Measurements from ENCODE around the gene CADPS2. TPM values are rescaled to one million over a fixed set of nuclear protein-coding genes. Genes with fewer than 3 reads are reported as not detected.

The CADPS2 gene
- total RNA-seq, 2 donors from 2014 or later: not detected

- Mint-ChIP-seq H3K36me3 (no peaks in the 10 kb centered on the region), H3K9me3 (no peaks in the 10 kb centered on the region), H3K4me3 (no peak overlapping the region), H3K4me1 (ENCODE audit: low read depth in 2 of 2) (no peaks in the 10 kb centered on the region), H3K27me3 (no peaks in the 10 kb centered on the region), H3K27ac (no peak overlapping the region)
- no peak for ATAC-seq
- no peak for DNase-seq (ENCODE audit: low spot score)
Observed at GRCh38 chr7:122546496-122546895, 339.8 kb downstream of the CADPS2 start.

- H3K9me3 Mint-ChIP-seq: no peaks in the 10 kb centered on the region
- no peaks in the 10 kb centered on the region for H3K27me3 Mint-ChIP-seq
- no peak overlapping the region for H3K4me3 Mint-ChIP-seq
- ATAC-seq: no peak
- DNase-seq (ENCODE audit: low spot score): no peak
- no peaks in the 10 kb centered on the region for H3K36me3 Mint-ChIP-seq
- no peak overlapping the region for H3K27ac Mint-ChIP-seq
- H3K4me1 Mint-ChIP-seq (ENCODE audit: low read depth in 2 of 2): no peaks in the 10 kb centered on the region
Observed at GRCh38 chr7:122544463-122544862, 341.8 kb downstream of the CADPS2 start.

DNA sequence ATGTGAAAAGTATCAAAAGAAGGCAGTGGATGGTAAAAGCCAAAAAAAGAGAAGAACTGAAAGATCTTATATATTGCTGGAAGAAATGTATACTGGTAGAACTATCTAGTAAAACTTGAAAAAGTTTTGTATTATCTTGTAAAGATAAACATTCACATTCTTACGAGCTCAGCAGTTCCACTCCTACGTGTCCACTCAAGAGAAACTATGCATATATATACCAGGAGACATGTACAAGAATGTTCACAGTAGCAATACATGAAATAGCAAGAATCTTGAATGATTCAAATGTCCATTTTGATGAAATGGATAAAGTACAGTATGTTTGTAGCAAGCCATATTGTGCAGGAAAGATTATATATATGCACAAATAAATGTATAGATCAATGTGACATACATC, 342.4 kb downstream of the CADPS2 start:
- H3K27me3 Mint-ChIP-seq: no peaks in the 10 kb centered on the region
- no peak for DNase-seq (ENCODE audit: low spot score)
- H3K4me1 Mint-ChIP-seq (ENCODE audit: low read depth in 2 of 2): no peaks in the 10 kb centered on the region
- H3K36me3 Mint-ChIP-seq: no peaks in the 10 kb centered on the region
- no peaks in the 10 kb centered on the region for H3K9me3 Mint-ChIP-seq
- H3K27ac Mint-ChIP-seq: no peak overlapping the region
- H3K4me3 Mint-ChIP-seq: no peak overlapping the region
- no peak for ATAC-seq

DNA sequence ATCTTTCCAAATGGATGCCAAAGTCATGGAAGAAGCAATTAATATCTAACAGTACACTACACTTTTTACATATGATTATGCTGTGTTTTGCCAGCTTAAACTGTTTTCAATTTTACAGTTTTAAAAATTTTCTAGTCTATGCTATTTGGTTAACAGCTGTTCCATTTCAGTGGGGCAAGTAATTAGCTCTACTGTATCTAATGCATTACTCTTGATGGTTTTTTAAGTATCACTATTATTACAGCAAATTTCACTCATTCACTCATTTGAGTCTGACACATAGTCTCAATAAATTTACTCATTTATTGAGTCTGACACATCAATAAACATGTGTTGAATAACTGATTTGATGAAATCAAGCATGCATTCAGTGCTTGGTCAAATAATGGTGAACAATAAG, 343.1 kb downstream of the CADPS2 start:
- Mint-ChIP-seq H3K36me3 (no peaks in the 10 kb centered on the region), H3K27ac (no peak overlapping the region), H3K27me3 (no peaks in the 10 kb centered on the region), H3K9me3 (no peaks in the 10 kb centered on the region), H3K4me3 (no peak overlapping the region), H3K4me1 (ENCODE audit: low read depth in 2 of 2) (no peaks in the 10 kb centered on the region)
- no peak for DNase-seq (ENCODE audit: low spot score)
- no peak for ATAC-seq

DNA sequence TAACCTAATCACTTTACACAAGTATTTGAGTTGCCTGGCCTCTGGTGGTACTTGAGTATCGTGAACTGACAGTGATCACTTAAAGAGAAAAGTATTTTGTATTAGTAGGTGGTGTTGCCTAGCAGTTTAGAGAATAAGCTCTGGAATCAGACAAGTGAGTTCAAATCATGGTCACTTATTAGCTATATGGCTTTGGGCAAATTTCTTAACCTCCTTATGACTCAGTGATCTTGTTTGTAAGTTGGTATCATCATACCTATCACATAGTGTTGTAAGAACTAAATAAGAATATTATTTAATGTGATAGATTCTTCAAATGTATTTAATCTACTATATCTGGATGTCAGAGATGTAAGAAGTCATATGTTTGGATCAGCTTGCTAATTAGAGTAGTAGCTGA, 351.2 kb downstream of the CADPS2 start:
- ATAC-seq: no peak
- Mint-ChIP-seq H3K9me3 (peaks cover 4% of the 10 kb centered on the region), H3K4me3 (no peak overlapping the region), H3K4me1 (ENCODE audit: low read depth in 2 of 2) (no peaks in the 10 kb centered on the region), H3K27me3 (no peaks in the 10 kb centered on the region), H3K36me3 (no peaks in the 10 kb centered on the region), H3K27ac (no peak overlapping the region)
- no peak for DNase-seq (ENCODE audit: low spot score)

- Mint-ChIP-seq H3K4me3 (no peak overlapping the region), H3K9me3 (peaks cover 4% of the 10 kb centered on the region), H3K36me3 (no peaks in the 10 kb centered on the region), H3K27me3 (no peaks in the 10 kb centered on the region), H3K27ac (no peak overlapping the region), H3K4me1 (ENCODE audit: low read depth in 2 of 2) (no peaks in the 10 kb centered on the region)
- DNase-seq (ENCODE audit: low spot score) (no peak), ATAC-seq (no peak)
Observed at GRCh38 chr7:122532406-122533269, 353.6 kb downstream of the CADPS2 start.

GRCh38 chr7:122528879-122529481, 357.3 kb downstream of the CADPS2 start:
- DNase-seq (ENCODE audit: low spot score) (no peak), ATAC-seq (no peak)
- Mint-ChIP-seq H3K4me1 (ENCODE audit: low read depth in 2 of 2) (no peaks in the 10 kb centered on the region), H3K9me3 (peaks cover 7% of the 10 kb centered on the region), H3K27me3 (no peaks in the 10 kb centered on the region), H3K4me3 (no peak overlapping the region), H3K36me3 (no peaks in the 10 kb centered on the region), H3K27ac (no peak overlapping the region)

DNA sequence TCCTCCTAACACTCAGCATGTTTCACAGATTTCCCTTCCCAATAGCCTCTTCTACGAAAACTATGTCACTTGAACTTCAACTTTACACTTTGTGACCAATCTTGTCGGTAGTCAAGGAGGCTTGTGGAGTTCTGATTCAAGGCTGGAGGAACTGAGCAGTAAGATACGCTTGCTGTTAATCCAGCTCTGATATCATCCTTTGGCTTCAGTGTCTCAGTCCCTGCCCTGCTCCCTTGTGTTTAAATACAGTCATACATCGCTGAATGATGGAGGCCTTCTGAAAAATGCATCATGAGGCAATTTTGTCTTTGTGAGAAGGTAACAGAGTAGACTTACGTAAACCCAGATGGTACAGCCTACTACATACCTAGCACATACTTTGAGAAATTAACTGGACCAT, 360.9 kb downstream of the CADPS2 start:
- Mint-ChIP-seq H3K9me3 (peaks cover 3% of the 10 kb centered on the region), H3K27me3 (no peaks in the 10 kb centered on the region), H3K4me1 (ENCODE audit: low read depth in 2 of 2) (no peaks in the 10 kb centered on the region), H3K27ac (no peak overlapping the region), H3K36me3 (no peaks in the 10 kb centered on the region), H3K4me3 (no peak overlapping the region)
- ATAC-seq: no peak
- no peak for DNase-seq (ENCODE audit: low spot score)

DNA sequence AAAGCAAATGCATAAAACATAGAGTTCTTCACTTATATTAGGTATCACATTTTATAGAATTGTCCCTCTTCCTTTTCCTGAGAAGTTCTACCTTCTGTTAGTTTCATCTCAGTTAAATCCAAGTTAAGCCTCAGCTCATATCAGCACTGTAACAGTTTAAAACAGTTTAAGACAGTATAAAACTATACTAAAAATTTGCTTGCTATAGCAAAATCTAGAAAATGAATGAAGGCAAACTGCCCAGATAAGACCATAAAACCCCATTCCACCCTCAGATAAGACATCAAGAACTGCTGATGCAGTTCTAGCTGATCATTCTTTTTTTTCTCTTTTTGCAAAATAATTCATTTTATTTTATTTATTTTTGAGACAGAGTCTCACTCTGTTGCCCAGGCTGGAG, 364.5 kb downstream of the CADPS2 start:
- peaks cover 3% of the 10 kb centered on the region for H3K9me3 Mint-ChIP-seq
- no peaks in the 10 kb centered on the region for H3K36me3 Mint-ChIP-seq
- no peak overlapping the region for H3K27ac Mint-ChIP-seq
- ATAC-seq (no peak), DNase-seq (ENCODE audit: low spot score) (no peak)
- H3K4me1 Mint-ChIP-seq (ENCODE audit: low read depth in 2 of 2): no peaks in the 10 kb centered on the region
- no peak overlapping the region for H3K4me3 Mint-ChIP-seq
- no peaks in the 10 kb centered on the region for H3K27me3 Mint-ChIP-seq

DNA sequence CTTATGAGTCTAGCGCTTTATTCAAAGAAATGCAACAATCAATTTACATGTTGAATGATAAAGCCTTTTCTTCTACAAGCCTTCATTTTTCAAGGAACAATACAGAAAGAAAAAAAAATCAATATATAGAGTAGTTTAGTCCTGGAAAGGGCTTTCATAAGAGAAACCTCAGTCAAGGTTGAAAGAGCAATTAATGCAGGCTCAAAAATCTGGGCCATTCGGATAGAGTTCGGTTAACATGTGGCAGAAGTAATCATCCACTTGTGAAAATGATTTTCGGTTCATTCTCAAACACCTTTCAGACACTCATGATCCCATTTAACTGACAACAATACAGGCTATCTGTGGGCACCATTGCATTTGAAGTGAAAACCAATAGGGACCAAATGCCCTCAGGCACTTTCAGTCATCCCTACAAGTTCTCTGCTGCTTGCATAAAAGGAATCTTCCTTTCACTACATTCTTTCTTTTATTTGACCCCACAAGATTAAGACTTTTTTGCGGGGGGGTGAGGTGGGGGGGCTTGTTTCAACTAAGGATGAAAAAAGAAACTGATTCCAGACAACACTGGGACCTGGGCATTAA, 365.2 kb downstream of the CADPS2 start:
- no peaks in the 10 kb centered on the region for H3K27me3 Mint-ChIP-seq
- DNase-seq (ENCODE audit: low spot score): no peak
- no peaks in the 10 kb centered on the region for H3K36me3 Mint-ChIP-seq
- no peak overlapping the region for H3K4me3 Mint-ChIP-seq
- no peaks in the 10 kb centered on the region for H3K9me3 Mint-ChIP-seq
- ATAC-seq: no peak
- H3K27ac Mint-ChIP-seq: no peak overlapping the region
- no peaks in the 10 kb centered on the region for H3K4me1 Mint-ChIP-seq (ENCODE audit: low read depth in 2 of 2)

- Mint-ChIP-seq H3K27ac (no peak overlapping the region), H3K9me3 (peaks cover 4% of the 10 kb centered on the region), H3K36me3 (no peaks in the 10 kb centered on the region), H3K27me3 (no peaks in the 10 kb centered on the region), H3K4me3 (no peak overlapping the region), H3K4me1 (ENCODE audit: low read depth in 2 of 2) (no peaks in the 10 kb centered on the region)
- ATAC-seq (no peak), DNase-seq (ENCODE audit: low spot score) (no peak)
Observed at GRCh38 chr7:122518488-122518887, 367.8 kb downstream of the CADPS2 start.

- Mint-ChIP-seq H3K4me1 (ENCODE audit: low read depth in 2 of 2) (no peaks in the 10 kb centered on the region), H3K4me3 (no peak overlapping the region), H3K9me3 (peaks cover 4% of the 10 kb centered on the region), H3K27me3 (no peaks in the 10 kb centered on the region), H3K27ac (no peak overlapping the region), H3K36me3 (no peaks in the 10 kb centered on the region)
- ATAC-seq (no peak), DNase-seq (ENCODE audit: low spot score) (no peak)
Observed at GRCh38 chr7:122517576-122517975, 368.7 kb downstream of the CADPS2 start.

DNA sequence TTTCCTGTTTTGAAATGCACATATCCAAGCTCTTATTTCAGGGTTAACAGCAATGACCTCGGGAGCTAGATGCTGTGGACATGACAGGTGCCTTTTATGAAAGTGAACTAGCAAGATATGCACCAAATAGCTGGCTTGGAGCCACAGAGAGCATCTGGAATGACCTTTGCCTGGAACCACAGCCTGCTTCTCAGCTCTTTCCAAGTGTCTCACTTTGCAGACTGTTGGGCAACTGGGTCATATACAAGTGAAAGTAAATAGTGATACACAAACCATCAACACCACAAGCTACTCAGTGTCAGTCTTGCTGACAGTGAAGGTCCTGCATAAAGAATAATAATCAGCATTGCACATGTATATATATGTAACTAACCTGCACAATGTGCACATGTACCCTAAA, 370.9 kb downstream of the CADPS2 start:
- ATAC-seq: no peak
- no peaks in the 10 kb centered on the region for H3K36me3 Mint-ChIP-seq
- DNase-seq (ENCODE audit: low spot score): no peak

GRCh38 chr7:122511268-122511667, 375.0 kb downstream of the CADPS2 start:
- no peak overlapping the region for H3K27ac Mint-ChIP-seq
- no peak overlapping the region for H3K4me3 Mint-ChIP-seq
- peaks cover 11% of the 10 kb centered on the region for H3K9me3 Mint-ChIP-seq
- DNase-seq (ENCODE audit: low spot score): no peak
- ATAC-seq: no peak
- H3K36me3 Mint-ChIP-seq: no peaks in the 10 kb centered on the region
- no peaks in the 10 kb centered on the region for H3K27me3 Mint-ChIP-seq
- no peaks in the 10 kb centered on the region for H3K4me1 Mint-ChIP-seq (ENCODE audit: low read depth in 2 of 2)

More for the DNA sequence above, 370.9 kb downstream of the CADPS2 start:
- H3K9me3 Mint-ChIP-seq: peaks cover 6% of the 10 kb centered on the region
- no peak overlapping the region for H3K4me3 Mint-ChIP-seq
- no peaks in the 10 kb centered on the region for H3K4me1 Mint-ChIP-seq (ENCODE audit: low read depth in 2 of 2)
- no peaks in the 10 kb centered on the region for H3K27me3 Mint-ChIP-seq
- H3K27ac Mint-ChIP-seq: no peak overlapping the region
